CD14-positive monocyte (primary cell): Measurements from ENCODE around the gene HOXB1. TPM values are rescaled to one million over a fixed set of nuclear protein-coding genes. Genes with fewer than 3 reads are reported as not detected.

Experiments
- DNase-seq, 3 donors: peaks; one replicate each; pipeline ENCODE4 v3.0.0-alpha.2; 2011 to 2022
- H2AFZ ChIP-seq: 2 replicates; pipeline ENCODE4 v1.6.0; 2012; ENCODE audit warnings: mild to moderate bottlenecking, low read depth, low read length, inconsistent platforms; ENCODE audit not compliant: insufficient read depth, poor library complexity, severe bottlenecking
- H3K27ac ChIP-seq, 2 donors: 1 replicate in 1 of 2; 2 replicates in 1 of 2; pipeline ENCODE4 v1.5.1; 2012 to 2013; ENCODE audit warnings: low read length in 2 of 2, control low read depth in 1 of 2, inconsistent platforms in 1 of 2, low read depth in 1 of 2, mild to moderate bottlenecking in 1 of 2
- H3K27me3 ChIP-seq, 2 donors: one replicate each; pipeline versions ENCODE4 v1.6.0 to v1.6.1; 2011 to 2013; ENCODE audit warnings: low read length in 2 of 2; ENCODE audit not compliant: control insufficient read depth in 2 of 2, insufficient read depth in 2 of 2
- H3K36me3 ChIP-seq, 2 donors: replicated peaks in 1 of 2; 1 replicate in 1 of 2; 2 replicates in 1 of 2; pipeline versions ENCODE4 v1.5.1 to v1.6.1; 2012 to 2013; ENCODE audit warnings: low read length in 2 of 2, control low read depth in 1 of 2, inconsistent platforms in 1 of 2, mild to moderate bottlenecking in 1 of 2; ENCODE audit not compliant: insufficient read depth in 2 of 2, control insufficient read depth in 1 of 2
- H3K4me1 ChIP-seq, 2 donors: 1 replicate in 1 of 2; 2 replicates in 1 of 2; pipeline versions ENCODE4 v1.5.1 to v1.6.1; 2012 to 2013; ENCODE audit warnings: low read length in 2 of 2, control low read depth in 1 of 2, inconsistent platforms in 1 of 2, mild to moderate bottlenecking in 1 of 2, moderate library complexity in 1 of 2; ENCODE audit not compliant: insufficient read depth in 2 of 2, control insufficient read depth in 1 of 2
- H3K4me2 ChIP-seq: replicated peaks from 2 replicates; pipeline ENCODE3; 2012; ENCODE audit warnings: low read length, moderate library complexity, mild to moderate bottlenecking; ENCODE audit not compliant: poor library complexity, severe bottlenecking; ENCODE audit errors: extremely low read depth
- H3K4me3 ChIP-seq, 3 experiments: fragments of 200-600 bp in 1 of 3; sonication (generic) in 1 of 3; replicated peaks in 1 of 3; 1 replicate in 2 of 3; 2 replicates in 1 of 3; pipeline ENCODE4 v1.5.1; 2011 to 2013; ENCODE audit warnings: low read length in 3 of 3, mild to moderate bottlenecking in 3 of 3, control low read depth in 2 of 3, low read depth in 2 of 3, inconsistent platforms in 1 of 3, moderate library complexity in 1 of 3
- H3K79me2 ChIP-seq: 2 replicates; pipeline ENCODE4 v1.6.0; 2012; ENCODE audit warnings: mild to moderate bottlenecking, control low read depth, inconsistent platforms, low read length, moderate library complexity; ENCODE audit not compliant: insufficient read depth
- H3K9ac ChIP-seq: 2 replicates; pipeline ENCODE4 v1.6.0; 2017; ENCODE audit warnings: low read length, mild to moderate bottlenecking; ENCODE audit not compliant: insufficient read depth, poor library complexity, severe bottlenecking
- H3K9me3 ChIP-seq, 2 donors: replicated peaks in 1 of 2; 1 replicate in 1 of 2; 2 replicates in 1 of 2; pipeline versions ENCODE4 v1.5.1 to v1.6.1; 2012 to 2013; ENCODE audit warnings: low read length in 2 of 2, control low read depth in 1 of 2; ENCODE audit not compliant: control insufficient read depth in 1 of 2, insufficient read depth in 1 of 2
- H4K20me1 ChIP-seq: 2 replicates; pipeline ENCODE4 v1.6.0; 2012; ENCODE audit warnings: mild to moderate bottlenecking, low read length, control low read depth, moderate library complexity; ENCODE audit not compliant: insufficient read depth
- H3K27ac Mint-ChIP-seq, 7 donors: one replicate each; pipeline ENCODE4 v1.8.0; 2020; ENCODE audit warnings: mild to moderate bottlenecking in 7 of 7, mixed read lengths in 7 of 7, moderate library complexity in 6 of 7, inconsistent platforms in 2 of 7
- H3K27me3 Mint-ChIP-seq, 3 donors: one replicate each; pipeline ENCODE4 v1.8.0; 2021 to 2022; ENCODE audit warnings: low read depth in 3 of 3, mild to moderate bottlenecking in 3 of 3, mixed read lengths in 3 of 3, moderate library complexity in 3 of 3, inconsistent platforms in 1 of 3
- H3K36me3 Mint-ChIP-seq, 2 donors: one replicate each; pipeline ENCODE4 v1.8.0; 2020; ENCODE audit warnings: mixed read lengths in 2 of 2, inconsistent platforms in 1 of 2, mild to moderate bottlenecking in 1 of 2
- H3K4me1 Mint-ChIP-seq: one replicate; pipeline ENCODE4 v1.8.0; 2020; ENCODE audit warnings: mild to moderate bottlenecking, mixed read lengths
- H3K4me3 Mint-ChIP-seq, 2 donors: one replicate each; pipeline ENCODE4 v1.8.0; 2020; ENCODE audit warnings: mild to moderate bottlenecking in 2 of 2, mixed read lengths in 2 of 2, moderate library complexity in 1 of 2
- H3K9me3 Mint-ChIP-seq, 7 donors: one replicate each; pipeline ENCODE4 v1.8.0; 2020 to 2022; ENCODE audit warnings: mixed read lengths in 7 of 7, mild to moderate bottlenecking in 6 of 7, moderate library complexity in 6 of 7, inconsistent platforms in 2 of 7
- CTCF ChIP-seq: fragments of 200-600 bp; IDR thresholded peaks from one replicate; pipeline ENCODE4 v1.8.0; 2022; ENCODE audit warnings: antibody characterized with exemption, mild to moderate bottlenecking
- WGBS: methylation state at CpG from one replicate; pipeline ENCODE4 v1.1.5; 2013; ENCODE audit warnings: missing lambda C conversion rate; ENCODE audit not compliant: insufficient coverage; 5-methylcytosine and 5-hydroxymethylcytosine counted together
- intact Hi-C, 2 donors: fragments of 100-400 bp; cut with micrococcal nuclease; formaldehyde crosslinking; loops; one replicate each; pipeline versions ENCODE4 v1.15.0 to v1.15.1; 2023
- polyA plus RNA-seq, 3 donors: library from polyadenylated mRNA; depleted of rRNA in 1 of 3; unstranded in 2 of 3; stranded (reverse) in 1 of 3; fragments of 300-500 nt in 2 of 3; fragments of >200 nt in 1 of 3; fragmentation: Illumina TruSeq in 2 of 3; gene quantifications; 1 replicate in 2 of 3; 2 replicates in 1 of 3; pipeline ENCODE4 v1.2.3, GENCODE V29; 2012 to 2021

Gene HOXB1
- polyA plus RNA-seq, 3 donors = not detected

GRCh38 chr17:48577946-48578615, 47.3 kb upstream of the HOXB1 start, which contains the start of gene HOXB4:
Gene HOXB4 (minus strand): TSS chr17:48578350. CDS start chr17:48578319, 31 bp downstream.
- peak in 2 of 3 donors; percentile 41 to 56 for DNase-seq
- WGBS = under 1% methylated on average over 31 of the region's 58 CpGs
- peaks cover 69 to 91% of the 10 kb centered on the region in 2 donors for H3K27me3 ChIP-seq
- Mint-ChIP-seq H3K4me3 (peak within 1 kb of the TSS; percentile 81 to 94), H3K36me3 (peaks cover 13 to 17% of the 10 kb centered on the region in 2 donors), H3K4me1 (peaks cover 49% of the 10 kb centered on the region), H3K27ac (peak within 1 kb of the TSS in 1 of 7 donors; percentile 75), H3K27me3 (peaks cover 77 to 89% (median 85%) of the 10 kb centered on the region in 3 donors), H3K9me3 (peaks cover 4 to 41% (median 24%) of the 10 kb centered on the region in 7 donors)
- no peaks in the 10 kb centered on the region for H3K79me2 ChIP-seq
- peak within 1 kb of the TSS; percentile 58 to 86 (median 62) for H3K4me3 ChIP-seq
- TF ChIP-seq CTCF = no peak
- peaks cover 0 to 18% of the 10 kb centered on the region in 2 donors for H3K9me3 ChIP-seq
- peak within 1 kb of the TSS; percentile 36 for H3K9ac ChIP-seq
- no peak within 1 kb of the TSS for H3K27ac ChIP-seq
- peaks cover 31 to 49% of the 10 kb centered on the region in 2 donors for H3K4me1 ChIP-seq
- no peaks in the 10 kb centered on the region for H4K20me1 ChIP-seq
- no peaks in the 10 kb centered on the region for H3K36me3 ChIP-seq
- intact Hi-C loops = no loop called here
- peak within 1 kb of the TSS; percentile 99 for H3K4me2 ChIP-seq
- peak within 1 kb of the TSS; percentile 93 for H2AFZ ChIP-seq

GRCh38 chr17:48577330-48577945, 46.6 kb upstream of the HOXB1 start:
- Histone ChIP-seq H3K79me2 (no peaks in the 10 kb centered on the region), H4K20me1 (no peaks in the 10 kb centered on the region), H2AFZ (peak overlapping the region; percentile 68), H3K4me3 (peak overlapping the region; percentile 29 to 86 (median 29)), H3K4me1 (peaks cover 30 to 46% of the 10 kb centered on the region in 2 donors), H3K4me2 (peak overlapping the region; percentile 99), H3K27me3 (peaks cover 64 to 90% of the 10 kb centered on the region in 2 donors), H3K9ac (no peak overlapping the region), H3K36me3 (no peaks in the 10 kb centered on the region), H3K27ac (no peak overlapping the region), H3K9me3 (peaks cover 0 to 14% of the 10 kb centered on the region in 2 donors)
- Mint-ChIP-seq H3K4me3 (peak overlapping the region; percentile 77 to 90), H3K36me3 (peaks cover 10 to 17% of the 10 kb centered on the region in 2 donors), H3K27ac (no peak overlapping the region), H3K4me1 (peaks cover 46% of the 10 kb centered on the region), H3K27me3 (peaks cover 70 to 89% (median 82%) of the 10 kb centered on the region in 3 donors), H3K9me3 (peaks cover 4 to 35% (median 20%) of the 10 kb centered on the region in 7 donors)
- no peak for TF ChIP-seq CTCF
- intact Hi-C loops = no loop called here
- DNase-seq = no peak
- WGBS = 0% methylated on average over 1 of the region's 19 CpGs
